Testis (tissue), 3 donors: ENCODE data around the gene TENT4A. TPM values are rescaled to one million over a fixed set of nuclear protein-coding genes. Genes with fewer than 3 reads are reported as not detected.

Source experiments
- DNase-seq: peaks from one replicate; pipeline ENCODE4 v3.0.0-alpha.2; 2019
- H3K27ac ChIP-seq, 2 donors: fragments of 200-600 bp; sonication (generic); one replicate each; pipeline ENCODE4 v1.5.1; 2019
- H3K27me3 ChIP-seq: fragments of 200-600 bp; sonication (generic); one replicate; pipeline ENCODE4 v1.5.1; 2019
- H3K36me3 ChIP-seq: fragments of 200-600 bp; sonication (generic); one replicate; pipeline ENCODE4 v1.5.1; 2017; ENCODE audit warnings: low read depth; ENCODE audit errors: missing control alignments
- H3K4me1 ChIP-seq: fragments of 200-600 bp; sonication (generic); one replicate; pipeline ENCODE4 v1.5.1; 2019
- H3K4me3 ChIP-seq, 2 donors: fragments of 200-600 bp; sonication (generic); one replicate each; pipeline ENCODE4 v1.5.1; 2017 to 2019
- H3K9me3 ChIP-seq: fragments of 200-600 bp; sonication (generic); one replicate; pipeline ENCODE4 v1.5.1; 2017
- POLR2A ChIP-seq: fragments of 450-650 bp; IDR thresholded peaks from one replicate; pipeline ENCODE4 v1.6.1; 2017; ENCODE audit warnings: antibody characterized with exemption, mild to moderate bottlenecking, moderate library complexity
- WGBS, 2 donors: methylation state at CpG; one replicate each; pipeline ENCODE4 v1.1.5; 2018; 5-methylcytosine and 5-hydroxymethylcytosine counted together
- intact Hi-C: fragments of 100-400 bp; cut with DNase I; formaldehyde crosslinking; loops from one replicate; pipeline ENCODE4 v1.15.1; 2023; ENCODE audit warnings: low total_unique reads
- polyA plus RNA-seq: library from polyadenylated mRNA; stranded (reverse); fragments of 350-450 nt; fragmentation: Illumina TruSeq; extraction: RNeasy Lipid Tissue Mini Kit (QIAGEN cat#74804); gene quantifications from one replicate; pipeline ENCODE4 v1.2.3, GENCODE V29; 2014; ENCODE audit warnings: low read depth, low replicate concordance; ENCODE audit not compliant: insufficient read depth
- total RNA-seq, 2 donors: library from RNA; depleted of rRNA; stranded (reverse); fragments of >200 nt; gene quantifications; one replicate each; pipeline ENCODE4 v1.2.3, GENCODE V29; 2016
- TF ChIP-seq, protein P1 (sequence below), 3 experiments: fragments of 450-650 bp in 2 of 3; fragments of 200-600 bp in 1 of 3; sonication (generic) in 1 of 3; IDR thresholded peaks; one replicate each; pipeline ENCODE4 v1.5.1; 2016 to 2019; ENCODE audit warnings: antibody characterized with exemption in 3 of 3, mild to moderate bottlenecking in 2 of 3, moderate library complexity in 1 of 3

The TENT4A gene
- total and polyA plus RNA-seq, 3 donors from 2014 or later = 23.1 to 51.3 (median 46.2) TPM

DNA sequence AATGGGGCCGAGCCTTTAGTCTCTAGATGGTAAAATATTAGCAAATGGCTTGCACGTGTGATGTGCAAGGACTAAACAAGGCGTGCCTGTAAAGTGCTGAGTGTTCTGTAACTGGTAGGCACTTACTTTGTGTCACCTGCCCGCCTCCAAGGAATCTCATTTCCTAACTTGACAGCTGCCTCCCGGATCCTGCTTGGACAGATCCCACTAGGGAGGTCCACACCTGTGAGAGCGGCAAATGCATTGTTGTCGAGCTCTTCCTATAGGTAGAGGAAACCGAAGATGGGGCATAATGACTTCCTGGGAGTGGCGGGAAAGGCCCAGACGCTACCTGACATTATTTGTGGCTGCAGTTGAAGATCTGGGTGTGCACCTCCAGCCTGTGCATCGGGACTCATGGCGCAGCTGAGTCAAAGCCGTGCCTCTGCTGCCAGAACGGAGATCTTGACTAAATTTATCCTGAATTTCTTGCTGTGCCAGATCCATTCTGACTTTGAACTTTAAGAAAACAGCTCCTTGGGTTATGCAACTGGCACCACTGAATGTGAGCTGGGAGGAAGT is 79.8 kb downstream of the TENT4A start:
- no peaks in the 10 kb centered on the region for H3K27me3 ChIP-seq
- no peaks in the 10 kb centered on the region for H3K36me3 ChIP-seq
- TF ChIP-seq POLR2A = no peak
- TF ChIP-seq, protein P1, sequence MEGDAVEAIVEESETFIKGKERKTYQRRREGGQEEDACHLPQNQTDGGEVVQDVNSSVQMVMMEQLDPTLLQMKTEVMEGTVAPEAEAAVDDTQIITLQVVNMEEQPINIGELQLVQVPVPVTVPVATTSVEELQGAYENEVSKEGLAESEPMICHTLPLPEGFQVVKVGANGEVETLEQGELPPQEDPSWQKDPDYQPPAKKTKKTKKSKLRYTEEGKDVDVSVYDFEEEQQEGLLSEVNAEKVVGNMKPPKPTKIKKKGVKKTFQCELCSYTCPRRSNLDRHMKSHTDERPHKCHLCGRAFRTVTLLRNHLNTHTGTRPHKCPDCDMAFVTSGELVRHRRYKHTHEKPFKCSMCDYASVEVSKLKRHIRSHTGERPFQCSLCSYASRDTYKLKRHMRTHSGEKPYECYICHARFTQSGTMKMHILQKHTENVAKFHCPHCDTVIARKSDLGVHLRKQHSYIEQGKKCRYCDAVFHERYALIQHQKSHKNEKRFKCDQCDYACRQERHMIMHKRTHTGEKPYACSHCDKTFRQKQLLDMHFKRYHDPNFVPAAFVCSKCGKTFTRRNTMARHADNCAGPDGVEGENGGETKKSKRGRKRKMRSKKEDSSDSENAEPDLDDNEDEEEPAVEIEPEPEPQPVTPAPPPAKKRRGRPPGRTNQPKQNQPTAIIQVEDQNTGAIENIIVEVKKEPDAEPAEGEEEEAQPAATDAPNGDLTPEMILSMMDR (IDR thresholded peaks at IDR 0.05) = no peak
- DNase-seq = no peak
- intact Hi-C loops = no loop called here
- no peak overlapping the region for H3K27ac ChIP-seq
- H3K4me3 ChIP-seq = no peak overlapping the region
- no peaks in the 10 kb centered on the region for H3K9me3 ChIP-seq
- WGBS, 2 donors = 78 to 85% methylated on average over 14 of the region's 14 CpGs
- peaks cover 18% of the 10 kb centered on the region for H3K4me1 ChIP-seq

DNA sequence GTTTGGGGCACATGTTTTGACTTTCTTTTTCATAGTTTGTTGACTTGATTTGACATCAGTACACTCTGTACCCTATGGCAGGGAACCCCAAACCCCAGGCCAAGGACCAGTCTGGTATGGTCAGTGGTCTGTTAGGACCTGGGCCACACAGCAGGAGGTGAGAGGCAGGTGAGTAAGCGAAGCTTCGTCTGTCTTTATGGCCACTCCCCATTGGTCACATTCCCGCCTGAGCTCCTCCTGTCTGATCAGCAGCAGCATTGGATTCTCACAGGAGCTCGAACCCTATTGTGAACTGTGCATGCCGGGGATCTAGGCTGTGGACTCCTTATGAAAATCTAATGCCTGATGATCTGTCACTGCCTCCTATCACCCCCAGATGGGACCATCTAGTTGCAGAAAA is 88.0 kb downstream of the TENT4A start:
- 90 to 95% methylated on average over 5 of the region's 5 CpGs for WGBS, 2 donors
- H3K27ac ChIP-seq = no peak overlapping the region
- no peaks in the 10 kb centered on the region for H3K36me3 ChIP-seq
- TF ChIP-seq, protein P1 (IDR thresholded peaks at IDR 0.05) = no peak
- no peak for TF ChIP-seq POLR2A
- no peak for DNase-seq
- H3K4me3 ChIP-seq = no peak overlapping the region
- no peaks in the 10 kb centered on the region for H3K27me3 ChIP-seq
- H3K4me1 ChIP-seq = no peaks in the 10 kb centered on the region
- intact Hi-C loops = no loop called here
- H3K9me3 ChIP-seq = no peaks in the 10 kb centered on the region

DNA sequence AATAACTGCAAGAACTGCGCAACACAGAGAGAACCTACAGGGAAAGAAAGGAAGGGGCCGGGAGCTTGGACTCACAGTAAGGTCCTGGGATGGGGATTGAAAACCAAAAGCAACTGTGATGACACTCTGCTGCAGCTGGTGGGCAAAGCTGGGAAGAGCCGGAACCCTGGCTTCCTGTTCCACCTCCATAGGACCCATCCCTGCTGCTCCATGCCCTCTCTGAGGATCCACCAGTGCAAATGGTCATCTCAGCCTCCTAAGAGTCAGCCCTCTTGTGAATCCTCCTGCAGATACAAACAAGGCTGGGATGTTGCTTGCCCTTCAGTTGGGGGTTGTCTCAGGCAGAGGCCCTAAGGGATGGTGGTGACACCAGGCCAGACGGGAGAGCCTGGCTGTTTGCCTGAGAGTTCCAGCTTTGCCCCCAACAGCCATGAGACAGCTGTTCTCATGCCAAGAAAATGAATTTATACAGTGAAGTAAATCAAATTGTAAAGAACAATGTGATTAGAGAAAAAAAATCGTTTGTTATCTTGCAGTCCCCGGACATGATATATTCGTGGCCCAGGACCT is 90.8 kb downstream of the TENT4A start:
- WGBS, 2 donors = 57 to 63% methylated on average over 7 of the region's 7 CpGs
- no peaks in the 10 kb centered on the region for H3K4me1 ChIP-seq
- TF ChIP-seq, protein P1 (IDR thresholded peaks at IDR 0.05) = no peak
- no peak overlapping the region for H3K27ac ChIP-seq
- no peak overlapping the region for H3K4me3 ChIP-seq
- intact Hi-C loops = no loop called here
- no peaks in the 10 kb centered on the region for H3K27me3 ChIP-seq
- H3K9me3 ChIP-seq = no peaks in the 10 kb centered on the region
- DNase-seq = no peak
- no peaks in the 10 kb centered on the region for H3K36me3 ChIP-seq

DNA sequence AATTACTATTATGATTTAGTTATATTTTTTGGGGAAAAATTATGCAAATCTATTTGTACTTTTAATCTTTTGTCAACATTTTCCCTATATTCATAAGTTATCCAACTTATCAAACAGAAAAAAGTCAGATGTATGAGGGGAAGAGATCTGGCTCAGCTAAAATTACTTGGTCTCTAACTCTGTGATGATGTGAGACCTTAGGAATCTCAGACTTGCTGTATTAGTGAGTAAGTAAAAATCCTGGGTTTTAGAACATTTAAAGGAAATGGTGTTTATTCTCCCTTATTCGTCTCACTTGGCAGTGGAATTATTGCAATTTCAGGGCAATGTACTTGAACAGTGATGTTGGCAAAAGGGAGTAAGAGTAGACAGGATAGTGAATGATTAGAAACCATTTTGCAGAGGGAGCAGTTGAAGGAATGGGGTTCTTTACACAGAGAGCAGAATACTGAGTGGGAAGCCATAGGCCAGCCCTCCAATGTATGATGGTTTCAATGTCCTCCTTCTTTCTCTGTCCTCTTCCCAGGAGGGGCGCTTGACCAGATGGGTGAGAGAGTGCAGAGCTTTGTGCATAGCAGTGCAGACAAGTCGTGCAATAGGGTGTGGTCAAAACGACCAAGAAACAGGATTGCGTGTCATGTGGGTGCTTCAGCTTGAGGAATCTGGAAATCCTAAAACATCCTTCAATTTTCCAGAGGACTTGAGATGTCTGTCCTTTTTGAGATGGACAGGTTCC is 91.7 kb downstream of the TENT4A start:
- TF ChIP-seq, protein P1 (IDR thresholded peaks at IDR 0.05) = no peak
- TF ChIP-seq POLR2A = no peak
- no peaks in the 10 kb centered on the region for H3K27me3 ChIP-seq
- H3K27ac ChIP-seq = no peak overlapping the region
- intact Hi-C loops = no loop called here
- no peaks in the 10 kb centered on the region for H3K36me3 ChIP-seq
- H3K4me3 ChIP-seq = no peak overlapping the region
- H3K9me3 ChIP-seq = no peaks in the 10 kb centered on the region
- DNase-seq = no peak
- WGBS, 2 donors = 58 to 63% methylated on average over 5 of the region's 5 CpGs
- H3K4me1 ChIP-seq = no peaks in the 10 kb centered on the region
